HG03432 (cell line): Measurements from ENCODE around the gene EEF2K.

Experiments
- ATAC-seq: cut with Tn5 transposase; IDR thresholded peaks from one replicate; pipeline ENCODE4 v1.9.1; 2021; ENCODE audit warnings: mild to moderate bottlenecking, moderate library complexity; ENCODE audit not compliant: unreplicated experiment

The EEF2K gene

DNA sequence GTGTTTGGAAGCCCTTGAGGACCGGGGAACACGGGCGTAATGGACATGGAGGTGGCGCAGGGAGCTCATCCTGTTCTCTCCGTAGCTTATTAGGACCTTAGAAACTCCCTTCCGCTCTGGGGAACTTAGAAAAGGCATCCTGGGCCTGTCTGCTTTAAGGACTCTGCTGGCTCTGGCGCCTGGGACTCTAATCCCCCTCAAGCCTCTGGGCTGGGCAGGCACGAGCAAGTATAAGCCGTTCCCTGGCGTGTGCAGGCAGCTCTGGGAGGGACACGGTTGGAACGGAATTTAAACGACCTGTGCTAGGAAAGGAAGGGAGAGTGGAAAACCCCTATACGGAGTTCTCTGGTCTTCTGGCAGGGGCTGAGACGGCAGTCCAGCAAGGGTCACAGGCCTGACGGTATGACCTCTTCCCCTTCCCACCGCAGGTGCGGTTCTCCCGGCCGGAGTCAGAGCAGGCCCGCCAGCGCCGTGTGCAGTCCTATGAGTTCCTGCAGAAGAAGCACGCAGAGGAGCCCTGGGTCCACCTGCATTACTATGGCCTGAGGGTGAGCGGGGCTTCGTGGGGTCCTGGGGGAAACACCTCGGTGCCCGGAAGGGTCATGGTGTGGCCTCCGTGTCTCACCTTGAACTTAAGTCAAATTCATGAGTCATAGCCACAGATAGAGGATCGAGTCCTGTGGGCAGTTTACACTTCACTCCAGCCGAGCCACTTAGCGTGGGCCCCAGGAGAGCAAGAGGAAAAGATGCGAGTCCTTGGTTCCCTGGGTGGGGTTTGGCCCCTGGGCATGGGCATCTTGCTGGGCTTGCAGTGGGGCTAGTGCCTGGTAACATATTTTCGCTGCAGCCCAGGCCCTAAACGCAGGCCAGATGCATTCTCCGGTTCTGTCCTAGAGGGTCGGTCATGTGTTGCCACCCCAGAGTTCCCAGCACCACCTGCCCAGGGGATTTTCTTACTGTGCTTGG, 108.9 kb downstream of the EEF2K start:
- no peak for ATAC-seq

DNA sequence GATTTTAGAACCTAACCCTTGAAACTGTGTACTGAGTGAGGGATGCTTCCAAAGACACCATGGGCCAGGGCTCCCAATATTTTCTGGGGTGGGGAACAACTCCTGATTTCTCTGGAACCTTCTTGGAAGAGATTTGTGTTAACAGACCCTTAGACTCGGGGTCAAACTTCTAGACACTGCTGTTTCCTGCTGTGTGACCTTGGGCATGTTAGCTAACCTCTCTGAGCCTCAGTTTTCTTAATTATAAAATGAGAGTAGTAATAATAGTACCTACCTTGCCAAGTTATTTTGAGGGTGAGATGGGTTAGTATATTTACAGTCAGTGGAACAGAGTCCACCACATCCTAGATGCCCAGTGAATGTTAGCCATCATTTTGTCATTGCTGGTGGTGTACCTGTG, 109.9 kb downstream of the EEF2K start:
- ATAC-seq = no peak

- ATAC-seq = no peak
Observed at GRCh38 chr16:22316411-22316811, 110.3 kb downstream of the EEF2K start.

GRCh38 chr16:22317001-22317530, 111.0 kb downstream of the EEF2K start:
- no peak for ATAC-seq

GRCh38 chr16:22317625-22318024, 111.5 kb downstream of the EEF2K start:
- ATAC-seq = no peak

DNA sequence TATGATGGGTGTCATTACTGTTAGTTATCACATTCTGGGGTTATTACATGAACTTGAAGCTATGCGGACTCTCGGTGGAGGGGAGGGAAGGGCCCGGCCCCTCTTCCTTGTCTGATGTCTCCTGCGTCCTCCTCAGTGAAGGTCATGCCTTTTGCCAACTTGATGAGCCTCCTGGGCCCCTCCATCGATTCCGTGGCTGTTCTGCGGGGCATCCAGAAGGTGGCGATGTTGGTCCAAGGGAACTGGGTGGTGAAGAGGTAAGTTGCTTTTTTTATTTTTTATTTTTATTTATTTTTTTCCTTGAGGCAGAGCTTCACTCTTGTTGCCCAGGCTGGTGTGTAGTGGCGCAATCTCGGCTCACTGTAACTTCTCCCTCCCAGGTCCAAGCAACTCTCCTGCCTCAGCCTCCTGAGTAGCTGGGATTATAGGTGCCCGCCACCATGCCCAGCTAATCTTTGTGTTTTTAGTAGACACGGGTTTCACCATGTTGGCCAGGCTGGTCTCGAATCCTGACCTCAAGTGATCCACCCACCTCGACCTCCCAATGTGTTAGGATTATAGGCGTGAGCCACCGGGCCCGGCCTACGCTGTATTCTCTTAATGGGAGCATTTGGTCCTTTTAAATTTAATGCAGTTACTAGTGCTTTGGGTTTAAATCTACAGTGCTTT, 112.7 kb downstream of the EEF2K start:
- ATAC-seq = no peak

GRCh38 chr16:22320572-22321339, 114.7 kb downstream of the EEF2K start:
- ATAC-seq = no peak

GRCh38 chr16:22321340-22322001, 115.4 kb downstream of the EEF2K start:
- ATAC-seq = no peak

- no peak for ATAC-seq
Observed at GRCh38 chr16:22322021-22322471, 116.0 kb downstream of the EEF2K start.

DNA sequence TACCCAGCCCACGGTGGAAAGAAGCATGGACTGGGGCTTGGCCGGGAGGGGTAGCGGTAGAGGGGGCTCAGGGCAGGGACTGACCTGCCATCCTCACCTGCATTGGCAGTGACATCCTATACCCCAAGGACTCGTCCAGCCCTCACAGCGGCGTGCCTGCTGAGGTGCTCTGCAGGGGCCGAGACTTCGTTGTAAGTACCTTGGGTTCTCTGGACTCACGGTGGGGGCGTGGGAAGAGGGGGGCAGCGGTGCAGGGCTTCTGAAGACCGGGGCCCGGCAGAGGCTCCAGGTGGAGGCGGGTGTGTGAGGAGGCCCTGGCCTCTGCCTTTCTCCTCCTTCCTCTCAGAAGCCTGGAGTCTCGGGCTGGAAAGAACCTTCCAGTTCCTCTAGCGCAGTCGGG, 116.7 kb downstream of the EEF2K start:
- no peak for ATAC-seq

DNA sequence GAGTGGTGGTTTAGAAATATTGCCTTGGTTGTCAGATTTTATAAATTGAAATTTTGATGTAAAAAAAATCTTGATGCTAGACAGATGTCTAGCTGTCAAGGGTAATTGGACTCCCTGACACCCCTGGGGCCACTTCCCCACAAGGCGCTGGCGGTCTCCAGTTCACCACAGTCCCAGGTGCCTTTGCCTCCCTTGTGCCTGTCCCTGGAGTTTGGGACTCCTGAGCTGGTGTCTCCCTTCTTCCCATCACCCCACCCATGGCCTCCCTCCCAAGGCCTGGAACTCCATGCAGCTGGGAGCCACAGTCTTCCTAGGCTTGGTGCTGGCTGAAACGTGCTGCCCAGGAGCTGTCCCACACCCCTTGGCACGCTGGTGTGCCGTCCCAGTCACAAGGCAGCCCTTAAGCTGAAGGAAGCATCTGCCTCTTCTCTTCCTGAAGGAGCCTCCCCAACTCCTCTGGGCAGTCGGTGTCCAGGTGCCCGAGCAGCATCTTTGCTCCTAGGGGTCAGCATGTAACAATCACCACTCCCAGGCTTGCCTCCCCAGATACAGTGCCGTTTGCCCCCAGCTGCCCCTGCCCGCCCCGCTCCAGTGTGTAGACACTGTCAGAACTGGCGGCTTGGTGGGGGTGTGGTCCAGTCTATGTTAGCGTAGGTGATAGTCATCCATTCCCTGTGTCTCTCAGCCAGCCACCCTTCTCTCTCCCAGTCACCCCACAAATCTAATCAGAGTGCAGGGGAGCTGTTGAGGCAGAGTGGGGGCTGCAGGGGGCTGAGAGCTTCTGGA, 117.3 kb downstream of the EEF2K start:
- no peak for ATAC-seq

- ATAC-seq = no peak
Observed at GRCh38 chr16:22323959-22324786, 118.1 kb downstream of the EEF2K start.

- ATAC-seq = no peak
Observed at GRCh38 chr16:22324787-22325597, 118.9 kb downstream of the EEF2K start.

DNA sequence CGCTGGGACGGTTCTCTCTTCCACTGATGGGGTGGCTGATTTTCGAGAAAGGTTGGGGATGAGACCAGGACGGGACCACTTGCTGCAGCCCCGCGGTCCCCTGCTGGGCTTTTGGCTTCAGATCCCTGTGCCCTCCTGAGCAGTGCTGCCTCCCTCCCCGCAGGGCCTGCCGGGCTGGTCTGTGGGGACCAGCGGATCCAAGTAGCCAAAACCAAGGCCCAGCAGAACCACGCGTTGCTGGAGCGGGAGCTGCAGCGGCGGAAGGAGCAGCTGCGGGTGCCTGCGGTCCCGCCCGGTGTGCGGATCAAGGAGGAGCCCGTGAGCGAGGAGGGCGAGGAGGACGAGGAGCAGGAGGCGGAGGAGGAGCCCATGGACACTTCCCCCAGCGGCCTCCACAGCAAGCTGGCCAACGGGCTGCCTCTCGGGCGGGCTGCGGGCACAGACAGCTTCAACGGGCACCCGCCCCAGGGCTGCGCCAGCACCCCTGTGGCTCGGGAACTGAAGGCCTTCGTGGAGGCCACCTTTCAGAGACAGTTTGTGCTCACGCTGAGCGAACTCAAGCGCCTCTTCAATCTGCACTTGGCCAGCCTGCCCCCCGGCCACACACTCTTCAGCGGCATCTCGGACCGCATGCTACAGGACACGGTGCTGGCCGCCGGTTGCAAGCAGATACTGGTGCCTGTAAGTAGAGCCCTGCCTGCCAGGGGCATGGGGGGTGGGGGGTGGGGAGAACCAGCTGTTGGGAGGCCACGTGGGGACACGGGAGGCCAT, 119.7 kb downstream of the EEF2K start:
- ATAC-seq = no peak

GRCh38 chr16:22326369-22326652, 120.2 kb downstream of the EEF2K start:
- no peak for ATAC-seq

DNA sequence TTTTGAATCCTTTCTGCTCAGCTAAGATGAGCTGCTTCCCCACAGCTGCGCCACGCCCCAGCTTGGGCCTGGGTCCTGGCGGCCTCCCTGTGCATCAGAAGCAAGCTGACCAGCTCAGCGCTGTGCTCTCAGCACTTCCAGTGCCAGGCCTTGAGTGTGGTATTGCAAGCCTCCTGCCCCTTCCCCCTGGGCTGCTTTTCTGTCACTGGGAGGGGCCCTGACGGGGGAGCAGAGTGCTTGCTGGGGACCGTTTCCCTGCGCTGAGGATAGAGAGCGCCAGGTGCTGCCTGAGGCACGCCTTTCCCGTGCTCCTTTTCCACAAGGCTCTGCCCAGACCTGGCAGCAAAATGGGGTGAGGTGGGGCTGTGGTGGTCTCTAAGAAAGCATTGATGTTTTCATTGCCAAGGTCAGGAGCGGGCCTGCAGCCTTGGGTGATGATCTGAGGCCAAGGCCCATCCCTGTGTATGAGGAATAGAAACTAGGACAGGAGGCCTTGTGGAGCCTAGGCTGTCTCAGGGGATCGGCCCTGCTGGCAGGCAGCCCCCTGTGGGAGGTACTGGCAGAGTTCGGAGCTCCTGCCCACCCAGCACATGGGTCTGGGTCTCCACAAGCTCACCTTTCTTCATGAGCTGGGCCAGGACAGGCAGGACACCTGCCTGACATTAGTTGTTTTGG, 120.8 kb downstream of the EEF2K start:
- ATAC-seq = no peak

- no peak for ATAC-seq
Observed at GRCh38 chr16:22327446-22327775, 121.3 kb downstream of the EEF2K start.
